Endothelial cell of hepatic sinusoid (primary cell): ENCODE results near the gene VPS54.
"Not testable (repeated sequence)": the region's sequence is repeated elsewhere in the genome, so short reads cannot be mapped to it uniquely, and the experiment has no call there.

ENCODE experiments used
- in situ Hi-C: cut with HindIII; loops from 2 replicates; pipeline ENCODE4 v1.10.0; 2017; ENCODE audit warnings: low sequenced_read_pairs

The VPS54 gene

GRCh38 chr2:63849381-63850203, 169.6 kb downstream of the VPS54 start:
- in situ Hi-C loops = no loop called here

DNA sequence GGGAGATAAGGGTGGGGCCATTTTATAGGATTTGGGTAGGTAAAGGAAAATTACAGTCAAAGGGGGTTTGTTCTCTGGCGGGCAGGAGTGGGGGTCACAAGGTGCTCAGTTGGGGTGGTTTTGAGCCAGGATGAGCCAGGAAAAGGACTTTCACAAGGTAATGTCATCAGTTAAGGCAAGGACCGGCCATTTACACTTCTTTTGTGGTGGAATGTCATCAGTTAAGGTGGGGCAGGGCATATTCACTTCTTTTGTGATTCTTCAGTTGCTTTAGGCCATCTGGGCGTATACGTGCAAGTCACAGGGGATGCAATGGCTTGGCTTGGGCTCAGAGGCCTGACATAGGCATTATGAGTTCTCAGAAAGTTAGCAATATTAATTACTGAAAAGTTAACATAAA, 171.7 kb downstream of the VPS54 start:
- in situ Hi-C loops = not testable (repeated sequence)

GRCh38 chr2:63846487-63846886, 172.7 kb downstream of the VPS54 start:
- in situ Hi-C loops = no loop called here

GRCh38 chr2:63845866-63846265, 173.4 kb downstream of the VPS54 start:
- in situ Hi-C loops = no loop called here

DNA sequence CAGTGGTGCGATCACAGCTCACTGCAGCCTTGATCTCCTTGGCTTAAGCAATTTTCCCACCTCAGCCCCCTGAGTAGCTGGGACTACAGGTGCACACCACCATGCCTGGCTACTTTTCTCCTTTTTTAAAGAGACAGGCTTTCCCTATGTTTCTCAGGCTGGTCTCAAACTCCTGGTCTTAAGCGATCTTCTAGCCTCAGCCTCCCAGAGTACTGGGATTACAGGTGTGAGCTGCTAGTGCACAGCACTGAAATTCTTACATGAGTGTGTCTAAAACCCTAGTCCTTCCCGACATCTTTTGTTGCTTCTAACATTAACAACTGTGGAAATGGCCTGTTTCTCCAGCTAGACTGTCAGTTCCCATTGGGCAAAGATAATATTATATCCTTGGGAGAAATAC, 174.6 kb downstream of the VPS54 start:
- in situ Hi-C loops = no loop called here

GRCh38 chr2:63843791-63844190, 175.4 kb downstream of the VPS54 start:
- in situ Hi-C loops = no loop called here

- in situ Hi-C loops = no loop called here
Observed at GRCh38 chr2:63843093-63843492, 176.1 kb downstream of the VPS54 start.

DNA sequence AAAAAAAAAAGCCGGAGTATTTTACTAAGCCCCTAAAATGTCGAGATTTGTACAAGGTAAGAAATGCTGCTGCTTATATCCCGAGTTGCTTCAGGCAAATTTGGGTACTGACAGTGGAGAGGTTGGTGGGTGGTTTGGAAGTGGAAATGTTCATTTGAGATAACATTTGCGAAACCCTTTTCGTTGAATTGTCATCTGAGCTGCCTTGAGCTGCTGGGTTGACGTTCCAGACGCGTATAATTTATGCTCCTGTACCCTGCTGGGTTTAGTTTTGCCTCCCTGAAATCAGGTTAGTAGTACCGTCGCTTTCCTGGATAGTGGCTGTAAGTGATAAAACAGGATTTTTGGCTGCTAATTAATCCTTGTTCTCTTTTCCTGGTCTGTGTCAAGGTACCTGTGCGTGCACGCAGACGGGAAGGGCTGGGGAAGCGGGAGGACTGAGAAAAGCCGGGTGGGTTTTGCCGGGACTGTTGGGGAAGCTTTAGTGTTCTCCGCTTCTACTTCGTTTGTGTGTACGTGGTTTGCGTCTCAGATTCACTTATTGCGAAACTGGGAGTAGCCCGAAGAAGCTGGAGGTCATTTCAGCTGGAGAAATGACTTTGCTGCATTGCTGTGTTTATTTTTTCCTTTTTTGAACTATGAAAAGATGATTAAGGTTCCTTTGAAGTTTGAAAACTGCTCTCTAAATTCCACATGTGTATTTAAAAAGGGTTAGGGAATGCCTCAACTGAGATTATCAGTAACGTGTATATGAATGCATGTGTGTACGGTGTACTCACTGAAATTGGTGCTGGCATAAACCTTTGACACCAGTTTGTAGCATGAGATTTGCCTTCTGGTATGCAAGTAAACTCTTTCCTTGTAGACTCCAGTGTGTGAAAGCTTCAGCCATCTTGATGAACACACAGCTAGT, 176.8 kb downstream of the VPS54 start:
- in situ Hi-C loops = no loop called here
